Upper lobe of right lung (tissue), 1 donor: ENCODE measurements around the gene ODAD2. TPM values are rescaled to one million over a fixed set of nuclear protein-coding genes. Genes with fewer than 3 reads are reported as not detected.

ENCODE experiments used
- ATAC-seq: fragments of 200-7000 bp; cut with Tn5 transposase; one replicate; pipeline ENCODE4 v1.9.1; 2020; ENCODE audit warnings: mild to moderate bottlenecking, moderate library complexity
- DNase-seq: peaks from one replicate; pipeline ENCODE4 v3.0.0-alpha.2; 2020
- H3K27ac ChIP-seq: fragments of 200-600 bp; one replicate; pipeline ENCODE4 v1.8.0; 2022
- H3K27me3 ChIP-seq: fragments of 200-600 bp; one replicate; pipeline ENCODE4 v1.8.0; 2022; ENCODE audit warnings: mild to moderate bottlenecking
- H3K36me3 ChIP-seq: fragments of 200-600 bp; one replicate; pipeline ENCODE4 v1.8.0; 2022
- H3K4me1 ChIP-seq: fragments of 200-600 bp; one replicate; pipeline ENCODE4 v1.8.0; 2022
- H3K4me3 ChIP-seq: fragments of 200-600 bp; one replicate; pipeline ENCODE4 v1.8.0; 2022; ENCODE audit warnings: mild to moderate bottlenecking
- H3K9me3 ChIP-seq: fragments of 200-600 bp; one replicate; pipeline ENCODE4 v1.8.0; 2022
- CTCF ChIP-seq: fragments of 200-600 bp; IDR thresholded peaks from one replicate; pipeline ENCODE4 v1.8.0; 2022; ENCODE audit warnings: antibody characterized with exemption
- intact Hi-C: fragments of 100-400 bp; cut with DNase I; formaldehyde crosslinking; loops from one replicate; pipeline ENCODE4 v1.11.0; 2022
- total RNA-seq: library from RNA; stranded (reverse); fragmentation: NEBNext Ultra II Directional; extraction: Animal tissue kit (Norgen Biotek cat#: 25700); gene quantifications from one replicate; pipeline ENCODE4 v1.2.1, GENCODE V29; 2021
- donor health status: DM: no; HTN: yes; CAD: no; lungs with severe emphysema.

The ODAD2 gene
- total RNA-seq, 1 donor from 2014 or later: 0.64 TPM

GRCh38 chr10:28020993-28021982, 22.4 kb upstream of the ODAD2 start:
- intact Hi-C loops: no loop called here

DNA sequence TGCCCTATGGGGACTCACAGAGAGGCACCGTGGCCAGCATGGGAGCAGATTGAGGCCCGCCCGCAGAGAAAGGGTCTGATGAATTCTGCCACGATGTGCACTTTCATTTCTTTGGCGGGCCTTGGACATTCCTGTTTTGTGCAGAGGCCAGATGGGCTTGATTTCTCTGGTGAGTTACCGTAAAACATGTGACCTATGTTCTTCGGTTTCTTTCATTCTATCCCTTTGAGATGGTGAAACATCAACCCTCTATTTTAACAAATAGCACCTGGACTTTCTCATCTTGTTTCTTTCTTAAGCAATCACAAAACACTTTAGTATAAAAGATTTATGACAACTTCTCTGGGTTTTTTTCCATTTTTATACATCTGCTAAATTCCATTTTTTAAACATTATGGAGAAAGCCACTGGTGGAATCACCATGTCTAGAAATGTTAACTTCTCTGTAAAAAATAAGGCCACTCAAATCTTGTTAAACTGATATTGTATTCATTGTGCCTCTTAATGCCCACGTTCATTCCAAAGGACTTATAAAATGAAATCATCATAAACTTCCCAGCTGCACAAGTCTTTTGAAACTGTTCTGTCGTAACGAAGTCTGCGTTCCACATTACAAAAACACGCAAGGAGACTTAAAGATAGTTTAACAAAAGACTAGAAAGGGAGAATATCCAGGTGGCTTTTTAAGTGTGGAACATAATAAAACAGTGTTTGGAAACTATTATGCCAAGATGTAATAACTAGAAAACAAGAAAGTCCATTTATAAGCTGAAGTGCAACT, 21.4 kb upstream of the ODAD2 start:
- no peak for TF ChIP-seq CTCF
- DNase-seq (no peak), ATAC-seq (no peak)
- Histone ChIP-seq H3K27ac (no peak overlapping the region), H3K27me3 (no peaks in the 10 kb centered on the region), H3K4me1 (no peaks in the 10 kb centered on the region), H3K36me3 (no peaks in the 10 kb centered on the region), H3K9me3 (no peaks in the 10 kb centered on the region), H3K4me3 (no peak overlapping the region)
- intact Hi-C loops: no loop called here

More at GRCh38 chr10:28020993-28021982, 22.4 kb upstream of the ODAD2 start:
- H3K27me3 ChIP-seq: no peaks in the 10 kb centered on the region
- H3K27ac ChIP-seq: no peak overlapping the region
- no peaks in the 10 kb centered on the region for H3K4me1 ChIP-seq
- ATAC-seq: no peak
- no peak overlapping the region for H3K4me3 ChIP-seq
- H3K36me3 ChIP-seq: no peaks in the 10 kb centered on the region
- H3K9me3 ChIP-seq: no peaks in the 10 kb centered on the region
- no peak for TF ChIP-seq CTCF
- DNase-seq: no peak

GRCh38 chr10:28014651-28015050, 15.8 kb upstream of the ODAD2 start:
- Histone ChIP-seq H3K27me3 (no peaks in the 10 kb centered on the region), H3K4me3 (no peak overlapping the region), H3K4me1 (no peaks in the 10 kb centered on the region), H3K27ac (no peak overlapping the region), H3K36me3 (no peaks in the 10 kb centered on the region), H3K9me3 (no peaks in the 10 kb centered on the region)
- intact Hi-C loops: no loop called here
- DNase-seq (no peak), ATAC-seq (no peak)
- TF ChIP-seq CTCF: no peak

- no peak for TF ChIP-seq CTCF
- no peak overlapping the region for H3K27ac ChIP-seq
- H3K36me3 ChIP-seq: no peaks in the 10 kb centered on the region
- no peaks in the 10 kb centered on the region for H3K4me1 ChIP-seq
- DNase-seq: no peak
- no peak overlapping the region for H3K4me3 ChIP-seq
- ATAC-seq: no peak
- no peaks in the 10 kb centered on the region for H3K9me3 ChIP-seq
- H3K27me3 ChIP-seq: no peaks in the 10 kb centered on the region
- intact Hi-C loops: no loop called here
These were observed 14.2 kb upstream of the ODAD2 start for GRCh38 chr10:28012990-28013515.

- TF ChIP-seq CTCF: no peak
- DNase-seq: no peak
- no peaks in the 10 kb centered on the region for H3K27me3 ChIP-seq
- ATAC-seq: no peak
- no peaks in the 10 kb centered on the region for H3K36me3 ChIP-seq
- no peak overlapping the region for H3K4me3 ChIP-seq
- no peaks in the 10 kb centered on the region for H3K9me3 ChIP-seq
- H3K4me1 ChIP-seq: no peaks in the 10 kb centered on the region
- no peak overlapping the region for H3K27ac ChIP-seq
- intact Hi-C loops: no loop called here
These were observed 11.9 kb upstream of the ODAD2 start for GRCh38 chr10:28010821-28011220.
